KMS-11 (cell line): ENCODE measurements around the gene NVL.

Source experiments
- H2AFZ ChIP-seq: fragments of 200-600 bp; sonication (generic); 2 replicates; pipeline ENCODE4 v1.6.1; 2016; ENCODE audit warnings: antibody characterized with exemption, mixed run types, low read depth
- H3K27ac ChIP-seq: fragments of 200-600 bp; sonication (generic); 2 replicates; pipeline ENCODE4 v1.6.1; 2016; ENCODE audit warnings: mild to moderate bottlenecking, mixed run types
- H3K27me3 ChIP-seq: fragments of 200-600 bp; sonication (generic); 2 replicates; pipeline ENCODE4 v1.6.1; 2017; ENCODE audit warnings: mild to moderate bottlenecking, low read depth, mixed run types, moderate library complexity; ENCODE audit not compliant: insufficient read depth
- H3K36me3 ChIP-seq: fragments of 200-600 bp; sonication (generic); 2 replicates; pipeline ENCODE4 v1.6.1; 2017; ENCODE audit warnings: mild to moderate bottlenecking, mixed run types; ENCODE audit not compliant: insufficient read depth
- H3K4me1 ChIP-seq: fragments of 200-600 bp; sonication (generic); 2 replicates; pipeline ENCODE4 v1.6.1; 2016; ENCODE audit warnings: mild to moderate bottlenecking, low read depth, mixed run types; ENCODE audit not compliant: poor library complexity, severe bottlenecking
- H3K4me2 ChIP-seq: fragments of 200-600 bp; sonication (generic); 2 replicates; pipeline ENCODE4 v1.7.0; 2016; ENCODE audit warnings: mild to moderate bottlenecking, mixed run types
- H3K4me3 ChIP-seq: fragments of 200-600 bp; sonication (generic); IDR thresholded peaks from 2 replicates; pipeline ENCODE4 v1.6.1; 2017; ENCODE audit warnings: low read depth, low read length, mixed read lengths; ENCODE audit not compliant: insufficient read depth
- H3K79me2 ChIP-seq: fragments of 200-600 bp; sonication (generic); 2 replicates; pipeline ENCODE4 v1.6.1; 2016; ENCODE audit warnings: low read depth, mixed run types; ENCODE audit not compliant: insufficient read depth
- H3K9ac ChIP-seq: fragments of 200-600 bp; sonication (generic); 2 replicates; pipeline ENCODE4 v1.6.1; 2016; ENCODE audit warnings: mild to moderate bottlenecking, mixed run types
- H4K20me1 ChIP-seq: fragments of 200-600 bp; sonication (generic); 2 replicates; pipeline ENCODE4 v1.6.1; 2016; ENCODE audit warnings: mild to moderate bottlenecking, mixed run types; ENCODE audit not compliant: insufficient read depth
- TF ChIP-seq, protein P1 (sequence below): fragments of 200-600 bp; sonication (generic); conservative IDR thresholded peaks from 2 replicates; pipeline ENCODE4 v1.6.1; 2017; ENCODE audit warnings: low read depth, mild to moderate bottlenecking, antibody characterized with exemption, low read length, moderate library complexity, mixed read lengths

NVL gene

DNA sequence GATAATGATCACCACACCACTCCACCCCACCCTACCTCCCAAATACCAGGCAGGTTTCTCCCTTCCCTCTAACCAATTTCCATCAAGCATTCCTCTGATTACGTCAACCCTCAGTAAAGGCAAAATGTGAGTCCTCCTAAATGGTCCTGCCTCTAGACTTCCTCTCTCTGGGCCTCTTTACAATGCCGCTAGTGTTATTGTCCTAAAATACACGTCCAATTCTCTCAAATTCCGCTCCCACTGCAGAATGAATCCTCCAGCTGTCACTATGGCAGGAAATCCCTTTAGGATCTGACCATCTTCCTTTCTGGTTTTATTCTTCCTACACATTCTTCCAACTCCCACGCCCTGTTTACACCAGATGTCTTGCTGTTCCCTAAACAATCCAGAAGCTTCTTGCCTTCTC is 78.2 kb downstream of the NVL start:
- Histone ChIP-seq H3K9ac (no peak overlapping the region), H2AFZ (no peak overlapping the region), H3K27me3 (no peaks in the 10 kb centered on the region), H3K79me2 (no peaks in the 10 kb centered on the region), H4K20me1 (no peaks in the 10 kb centered on the region), H3K4me2 (no peak overlapping the region), H3K27ac (no peak overlapping the region), H3K4me1 (no peaks in the 10 kb centered on the region), H3K36me3 (no peaks in the 10 kb centered on the region), H3K4me3 (no peak overlapping the region)
- TF ChIP-seq, protein P1, sequence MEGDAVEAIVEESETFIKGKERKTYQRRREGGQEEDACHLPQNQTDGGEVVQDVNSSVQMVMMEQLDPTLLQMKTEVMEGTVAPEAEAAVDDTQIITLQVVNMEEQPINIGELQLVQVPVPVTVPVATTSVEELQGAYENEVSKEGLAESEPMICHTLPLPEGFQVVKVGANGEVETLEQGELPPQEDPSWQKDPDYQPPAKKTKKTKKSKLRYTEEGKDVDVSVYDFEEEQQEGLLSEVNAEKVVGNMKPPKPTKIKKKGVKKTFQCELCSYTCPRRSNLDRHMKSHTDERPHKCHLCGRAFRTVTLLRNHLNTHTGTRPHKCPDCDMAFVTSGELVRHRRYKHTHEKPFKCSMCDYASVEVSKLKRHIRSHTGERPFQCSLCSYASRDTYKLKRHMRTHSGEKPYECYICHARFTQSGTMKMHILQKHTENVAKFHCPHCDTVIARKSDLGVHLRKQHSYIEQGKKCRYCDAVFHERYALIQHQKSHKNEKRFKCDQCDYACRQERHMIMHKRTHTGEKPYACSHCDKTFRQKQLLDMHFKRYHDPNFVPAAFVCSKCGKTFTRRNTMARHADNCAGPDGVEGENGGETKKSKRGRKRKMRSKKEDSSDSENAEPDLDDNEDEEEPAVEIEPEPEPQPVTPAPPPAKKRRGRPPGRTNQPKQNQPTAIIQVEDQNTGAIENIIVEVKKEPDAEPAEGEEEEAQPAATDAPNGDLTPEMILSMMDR = no peak

DNA sequence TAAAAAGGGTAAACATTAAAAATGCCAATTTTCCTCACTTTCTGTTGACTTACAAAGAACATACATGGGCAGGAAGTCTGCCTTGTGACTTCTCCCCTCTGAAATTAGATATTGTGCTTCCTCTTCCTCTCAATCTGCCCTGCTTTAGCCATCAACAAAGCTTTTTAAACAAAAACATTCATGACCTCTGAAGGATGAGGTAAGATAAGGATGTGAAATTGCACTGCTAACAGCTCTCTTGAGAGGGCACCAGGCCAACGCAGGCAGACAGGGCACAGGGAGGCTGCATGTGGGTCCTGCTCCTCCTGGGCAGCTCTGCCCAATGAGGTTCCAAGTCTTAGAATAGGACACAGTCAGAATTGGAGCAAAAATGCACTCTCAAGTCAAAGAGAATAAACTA is 84.8 kb downstream of the NVL start:
- Histone ChIP-seq H4K20me1 (no peaks in the 10 kb centered on the region), H3K9ac (no peak overlapping the region), H3K4me3 (no peak overlapping the region), H3K4me2 (no peak overlapping the region), H3K36me3 (no peaks in the 10 kb centered on the region), H3K79me2 (no peaks in the 10 kb centered on the region), H2AFZ (no peak overlapping the region), H3K27ac (no peak overlapping the region), H3K4me1 (no peaks in the 10 kb centered on the region), H3K27me3 (no peaks in the 10 kb centered on the region)
- TF ChIP-seq, protein P1 = no peak

DNA sequence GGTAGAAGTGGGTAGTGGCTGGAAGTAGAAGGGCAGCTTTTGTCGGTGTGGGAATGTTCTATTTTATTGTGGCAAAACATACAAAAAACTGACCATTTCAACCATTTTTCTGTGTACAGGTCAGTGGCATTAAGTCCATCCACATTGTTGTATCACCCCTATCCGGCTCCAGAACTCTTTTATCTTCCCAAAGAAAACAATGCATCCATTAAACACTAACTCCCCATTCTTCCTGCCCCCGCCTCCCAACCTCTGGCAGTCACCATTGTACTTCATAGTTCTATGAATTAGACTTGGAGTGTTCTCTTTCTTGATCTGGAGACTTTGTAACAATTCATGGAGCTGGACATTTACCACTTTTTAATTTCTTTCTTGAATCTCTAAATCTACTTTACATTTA is 91.2 kb downstream of the NVL start:
- TF ChIP-seq, protein P1 = no peak
- H3K36me3 ChIP-seq = peaks cover 4% of the 10 kb centered on the region; the same call in 1 of the 2 replicates
- no peak overlapping the region for H3K4me2 ChIP-seq
- no peak overlapping the region for H3K4me3 ChIP-seq
- H3K79me2 ChIP-seq = no peaks in the 10 kb centered on the region
- no peaks in the 10 kb centered on the region for H4K20me1 ChIP-seq
- no peak overlapping the region for H3K27ac ChIP-seq
- no peak overlapping the region for H3K9ac ChIP-seq
- no peaks in the 10 kb centered on the region for H3K27me3 ChIP-seq
- H2AFZ ChIP-seq = no peak overlapping the region
- no peaks in the 10 kb centered on the region for H3K4me1 ChIP-seq

DNA sequence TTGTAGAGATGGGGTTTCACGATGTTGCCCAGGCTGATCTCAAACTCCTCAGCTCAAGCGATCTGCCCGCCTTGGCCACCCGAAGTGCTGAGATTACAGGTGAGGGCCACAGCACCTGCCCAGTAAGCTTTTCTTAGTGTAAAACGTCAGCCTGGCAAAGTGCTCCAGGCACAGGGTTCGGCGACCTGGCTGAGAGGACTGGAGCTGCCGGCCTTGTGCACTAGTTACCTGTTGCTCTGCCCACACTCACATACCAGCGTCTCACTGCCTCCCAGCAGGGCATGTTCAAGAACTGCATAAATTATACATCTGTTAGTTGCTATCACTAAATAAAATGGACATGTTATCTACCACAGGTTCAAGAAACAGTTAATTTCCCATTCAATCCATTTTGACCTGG is 91.8 kb downstream of the NVL start:
- TF ChIP-seq, protein P1 = no peak
- no peaks in the 10 kb centered on the region for H3K27me3 ChIP-seq
- H3K36me3 ChIP-seq = peaks cover 4% of the 10 kb centered on the region; the same call in 1 of the 2 replicates
- no peak overlapping the region for H3K9ac ChIP-seq
- H3K79me2 ChIP-seq = no peaks in the 10 kb centered on the region
- no peak overlapping the region for H3K27ac ChIP-seq
- H3K4me3 ChIP-seq = no peak overlapping the region
- H3K4me1 ChIP-seq = no peaks in the 10 kb centered on the region
- no peak overlapping the region for H3K4me2 ChIP-seq
- H2AFZ ChIP-seq = no peak overlapping the region
- H4K20me1 ChIP-seq = no peaks in the 10 kb centered on the region
